ENCODE results near the gene HPGDS. TPM values are rescaled to one million over a fixed set of nuclear protein-coding genes. Genes with fewer than 3 reads are reported as not detected.

The HPGDS gene
- total and polyA plus RNA-seq, 2 experiments from 2014 or later, result not detected

Other genes starting within 250 kb of the HPGDS start
- gene SMARCAD1, start 135.0 kb downstream of the HPGDS start, total RNA-seq (2014; rRNA removed; shearing (Covaris generic)), result 58.4 and 86.2 TPM in 2 replicates
- gene SMARCAD1, start 135.0 kb downstream of the HPGDS start, polyA plus RNA-seq (2016; fragmentation: Nextera tagmentation; extraction: Ambion mirVana), result 20.3 and 23.8 TPM in 2 replicates
- 53.0 and 79.2 TPM in 2 replicates for gene PDLIM5, start 109.1 kb upstream of the HPGDS start, total RNA-seq (2014; rRNA removed; shearing (Covaris generic))
- gene PDLIM5, start 109.1 kb upstream of the HPGDS start, polyA plus RNA-seq (2016; fragmentation: Nextera tagmentation; extraction: Ambion mirVana), result 45.2 and 49.1 TPM in 2 replicates

Data from GM23338 (cell line).